HepG2 (cell line): ENCODE data around the gene LRRC8D. TPM values are rescaled to one million over a fixed set of nuclear protein-coding genes. Genes with fewer than 3 reads are reported as not detected.
A peak's percentile ranks its signal among the peaks of the same experiment; 100 is the strongest.

ENCODE experiments used
- ATAC-seq: fragments of 200-7000 bp; cut with Tn5 transposase; 3 replicates; pipeline ENCODE4 v1.9.1; 2020; ENCODE audit warnings: mild to moderate bottlenecking, moderate library complexity
- BruUV-seq: library from RNA; stranded (reverse); fragments of 400-500 nt; replicated peaks from 2 replicates; lab custom pipeline; 2021; lab: Mats Ljungman, UMichigan
- CTCF ChIA-PET: fragments of 300-600 bp; formaldehyde crosslinking; extraction: SDS; loops from one replicate; lab custom pipeline; 2021; ENCODE audit warnings: low total read pairs, inconsistent platforms, low intra/inter-chr PET ratio; lab: Yijun Ruan, JAX
- POLR2A ChIA-PET: fragments of 350-600 bp; sonication (Branson Sonifier 250); formaldehyde crosslinking; loops from one replicate; lab custom pipeline; 2020; ENCODE audit warnings: antibody characterized with exemption, inconsistent platforms; lab: Yijun Ruan, JAX
- DNase-seq: peaks from one replicate; pipeline ENCODE4 v3.0.0-alpha.2; 2015; ENCODE audit warnings: low spot score
- FAIRE-seq: peaks from 3 replicates; lab custom pipeline; 2011; peaks lifted over from hg19 to GRCh38; lab: Jason Lieb, UNC
- H2AFZ ChIP-seq: one replicate; pipeline ENCODE4 v1.6.1; 2011; ENCODE audit warnings: low read length, inconsistent platforms
- H3K27ac ChIP-seq: fragments of 300-600 bp; 3 replicates; pipeline ENCODE4 v1.8.0; 2011; ENCODE audit warnings: mixed run types, mild to moderate bottlenecking, mixed read lengths, low read length, inconsistent platforms; ENCODE audit not compliant: insufficient read depth; ENCODE audit errors: extremely low read length
- H3K27me3 ChIP-seq, 2 experiments: fragments of 200-600 bp in 1 of 2; 2 replicates in 1 of 2; 3 replicates in 1 of 2; pipeline versions ENCODE4 v1.6.0 to v1.8.0; 2011; ENCODE audit warnings: low read length in 2 of 2, mild to moderate bottlenecking in 2 of 2, moderate library complexity in 2 of 2, inconsistent platforms in 1 of 2; ENCODE audit not compliant: insufficient read depth in 2 of 2, control insufficient read depth in 1 of 2
- H3K36me3 ChIP-seq, 2 experiments: fragments of 200-600 bp in 1 of 2; replicated peaks in 1 of 2; 2 replicates in 1 of 2; 3 replicates in 1 of 2; pipeline versions ENCODE4 v1.5.1 to v1.8.0; 2011; ENCODE audit warnings: low read length in 2 of 2, inconsistent platforms in 1 of 2; ENCODE audit not compliant: insufficient read depth in 2 of 2, control insufficient read depth in 1 of 2
- H3K4me1 ChIP-seq: 2 replicates; pipeline ENCODE4 v1.5.1; 2012; ENCODE audit warnings: low read length, inconsistent platforms; ENCODE audit not compliant: insufficient read depth
- H3K4me2 ChIP-seq: 2 replicates; pipeline ENCODE4 v1.6.0; 2011; ENCODE audit warnings: low read depth, low read length, inconsistent platforms
- H3K4me3 ChIP-seq, 3 experiments: fragments of 200-600 bp in 1 of 3; sonication (generic), shearing (Covaris generic) in 1 of 3; replicated peaks in 1 of 3; 2 replicates each; pipeline ENCODE4 v1.5.1; 2011 to 2016; ENCODE audit warnings: low read length in 3 of 3, inconsistent platforms in 2 of 3, low read depth in 2 of 3, mild to moderate bottlenecking in 2 of 3, control low read depth in 1 of 3, mixed read lengths in 1 of 3; ENCODE audit not compliant: insufficient read depth in 1 of 3
- H3K79me2 ChIP-seq: one replicate; pipeline ENCODE4 v1.6.1; 2011; ENCODE audit warnings: low read length, inconsistent platforms; ENCODE audit not compliant: insufficient read depth
- H3K9ac ChIP-seq: 2 replicates; pipeline ENCODE4 v1.6.0; 2011; ENCODE audit warnings: mild to moderate bottlenecking, low read depth, low read length, inconsistent platforms; ENCODE audit not compliant: insufficient read depth
- H3K9me3 ChIP-seq: 2 replicates; pipeline ENCODE4 v1.5.1; 2012; ENCODE audit warnings: mild to moderate bottlenecking, low read length
- H4K20me1 ChIP-seq: 2 replicates; pipeline ENCODE4 v1.6.0; 2011; ENCODE audit warnings: inconsistent platforms, mild to moderate bottlenecking, low read length, moderate library complexity; ENCODE audit not compliant: insufficient read depth
- ARID5B ChIP-seq: IDR thresholded peaks from 2 replicates; pipeline ENCODE4 v1.4.0; 2020; ENCODE audit warnings: mild to moderate bottlenecking, missing genetic modification reagents
- KLF6 ChIP-seq: IDR thresholded peaks from 2 replicates; pipeline ENCODE4 v1.8.0; 2016; ENCODE audit warnings: missing biosample characterization, missing genetic modification reagents
- PREB ChIP-seq: sonication (generic); formaldehyde crosslinking; IDR thresholded peaks from 2 replicates; pipeline ENCODE4 v1.4.0; 2020; ENCODE audit warnings: missing genetic modification reagents
- RBM22 ChIP-seq: fragments of 200-400 bp; formaldehyde crosslinking; optimal IDR thresholded peaks from 2 replicates; pipeline ENCODE3; 2017; ENCODE audit warnings: mild to moderate bottlenecking, low read length, moderate library complexity
- WGBS: methylation state at CpG from one replicate; pipeline ENCODE4 v1.1.6; 2017; ENCODE audit warnings: low lambda C conversion rate; 5-methylcytosine and 5-hydroxymethylcytosine counted together
- in situ Hi-C: cut with HindIII; loops from 2 replicates; pipeline ENCODE4 v1.10.0; 2017; ENCODE audit warnings: low pct_unique_long_range_greater_than_20kb; ENCODE audit not compliant: extremely low pct_ligation_motif_present
- intact Hi-C: fragments of 100-400 bp; cut with micrococcal nuclease; formaldehyde crosslinking; loops from one replicate; pipeline ENCODE4 v1.10.0; 2022; ENCODE audit not compliant: unreplicated experiment
- polyA plus RNA-seq, 8 experiments: library from polyadenylated mRNA; depleted of rRNA in 3 of 8; stranded (reverse) in 7 of 8; unstranded in 1 of 8; fragments of >200 nt; fragmentation: Illumina TruSeq in 4 of 8; extraction: Trizol in 4 of 8; gene quantifications; 2 replicates each; pipeline versions ENCODE4 v1.2.1 to v1.2.3, GENCODE V29; 2011 to 2016; ENCODE audit warnings: low read depth in 4 of 8, missing spikeins in 1 of 8, mixed read lengths in 1 of 8; ENCODE audit not compliant: insufficient read depth in 1 of 8
- total RNA-seq, 5 experiments: library from RNA; depleted of rRNA; stranded (reverse); fragments of >200 nt; fragmentation: Illumina TruSeq; extraction: Trizol; gene quantifications; 2 replicates each; pipeline ENCODE4 v1.2.3, GENCODE V29; 2016; ENCODE audit warnings: low read depth in 1 of 5

The LRRC8D gene
- total and polyA plus RNA-seq, 2 of the 13 experiments (the other 11 are each of a cell fraction or from before 2014, with no cell fraction given) = 29.9 to 45.5 TPM

GRCh38 chr1:89938171-89939055 is 117.6 kb downstream of the LRRC8D start (continued):
- peak; percentile 78; the same call in 1 of the 2 replicates for TF ChIP-seq ARID5B (CRISPR knock-in tag)

GRCh38 chr1:89939059-89939570 is 118.3 kb downstream of the LRRC8D start:
- no peaks in the 10 kb centered on the region for H4K20me1 ChIP-seq
- TF ChIP-seq RBM22 = peak; percentile 53
- TF ChIP-seq PREB (CRISPR knock-in tag) = no peak
- TF ChIP-seq KLF6 (CRISPR knock-in tag) = 0 out of 2 replicates have a peak, but pooled peaks have one; percentile 7
- H3K27me3 ChIP-seq = no peaks in the 10 kb centered on the region
- CTCF ChIA-PET = no interaction called here
- no peaks in the 10 kb centered on the region for H3K9me3 ChIP-seq
- no peak for DNase-seq
- H3K36me3 ChIP-seq = peaks cover 4 to 19% of the 10 kb centered on the region in 2 experiments
- no peak for ATAC-seq
- H3K4me3 ChIP-seq = no peak overlapping the region
- POLR2A ChIA-PET = no interaction called here
- in situ Hi-C loops = no loop called here
- FAIRE-seq = no peak
- intact Hi-C loops = no loop called here
- H2AFZ ChIP-seq = no peak overlapping the region
- no peak overlapping the region for H3K4me2 ChIP-seq
- 97% methylated on average over 7 of the region's 7 CpGs for WGBS
- peaks cover 68% of the 10 kb centered on the region for H3K4me1 ChIP-seq
- H3K9ac ChIP-seq = no peak overlapping the region
- BruUV-seq = no TSS peak
- H3K27ac ChIP-seq = peak overlapping the region; percentile 67
- H3K79me2 ChIP-seq = no peaks in the 10 kb centered on the region
